ENCODE data around the gene RHOJ.

- TF ChIP-seq CTCF (IDR thresholded peaks at IDR 0.05) (no peak), POLR2A (IDR thresholded peaks at IDR 0.05) (no peak)
Measured at GRCh38 chr14:63322897-63323573, 118.8 kb downstream of the RHOJ start.

All from esophagus squamous epithelium (tissue), 4 donors.